ENCODE measurements around the gene EEFSEC. TPM values are rescaled to one million over a fixed set of nuclear protein-coding genes. Genes with fewer than 3 reads are reported as not detected.

Gene EEFSEC
- total and polyA plus RNA-seq, 2 of the 8 experiments (the other 6 are each of a cell fraction or from before 2014, with no cell fraction given) = 13.1 to 19.8 TPM

GRCh38 chr3:128420720-128421438, 267.6 kb downstream of the EEFSEC start (continued):
- TF ChIP-seq, protein P1, sequence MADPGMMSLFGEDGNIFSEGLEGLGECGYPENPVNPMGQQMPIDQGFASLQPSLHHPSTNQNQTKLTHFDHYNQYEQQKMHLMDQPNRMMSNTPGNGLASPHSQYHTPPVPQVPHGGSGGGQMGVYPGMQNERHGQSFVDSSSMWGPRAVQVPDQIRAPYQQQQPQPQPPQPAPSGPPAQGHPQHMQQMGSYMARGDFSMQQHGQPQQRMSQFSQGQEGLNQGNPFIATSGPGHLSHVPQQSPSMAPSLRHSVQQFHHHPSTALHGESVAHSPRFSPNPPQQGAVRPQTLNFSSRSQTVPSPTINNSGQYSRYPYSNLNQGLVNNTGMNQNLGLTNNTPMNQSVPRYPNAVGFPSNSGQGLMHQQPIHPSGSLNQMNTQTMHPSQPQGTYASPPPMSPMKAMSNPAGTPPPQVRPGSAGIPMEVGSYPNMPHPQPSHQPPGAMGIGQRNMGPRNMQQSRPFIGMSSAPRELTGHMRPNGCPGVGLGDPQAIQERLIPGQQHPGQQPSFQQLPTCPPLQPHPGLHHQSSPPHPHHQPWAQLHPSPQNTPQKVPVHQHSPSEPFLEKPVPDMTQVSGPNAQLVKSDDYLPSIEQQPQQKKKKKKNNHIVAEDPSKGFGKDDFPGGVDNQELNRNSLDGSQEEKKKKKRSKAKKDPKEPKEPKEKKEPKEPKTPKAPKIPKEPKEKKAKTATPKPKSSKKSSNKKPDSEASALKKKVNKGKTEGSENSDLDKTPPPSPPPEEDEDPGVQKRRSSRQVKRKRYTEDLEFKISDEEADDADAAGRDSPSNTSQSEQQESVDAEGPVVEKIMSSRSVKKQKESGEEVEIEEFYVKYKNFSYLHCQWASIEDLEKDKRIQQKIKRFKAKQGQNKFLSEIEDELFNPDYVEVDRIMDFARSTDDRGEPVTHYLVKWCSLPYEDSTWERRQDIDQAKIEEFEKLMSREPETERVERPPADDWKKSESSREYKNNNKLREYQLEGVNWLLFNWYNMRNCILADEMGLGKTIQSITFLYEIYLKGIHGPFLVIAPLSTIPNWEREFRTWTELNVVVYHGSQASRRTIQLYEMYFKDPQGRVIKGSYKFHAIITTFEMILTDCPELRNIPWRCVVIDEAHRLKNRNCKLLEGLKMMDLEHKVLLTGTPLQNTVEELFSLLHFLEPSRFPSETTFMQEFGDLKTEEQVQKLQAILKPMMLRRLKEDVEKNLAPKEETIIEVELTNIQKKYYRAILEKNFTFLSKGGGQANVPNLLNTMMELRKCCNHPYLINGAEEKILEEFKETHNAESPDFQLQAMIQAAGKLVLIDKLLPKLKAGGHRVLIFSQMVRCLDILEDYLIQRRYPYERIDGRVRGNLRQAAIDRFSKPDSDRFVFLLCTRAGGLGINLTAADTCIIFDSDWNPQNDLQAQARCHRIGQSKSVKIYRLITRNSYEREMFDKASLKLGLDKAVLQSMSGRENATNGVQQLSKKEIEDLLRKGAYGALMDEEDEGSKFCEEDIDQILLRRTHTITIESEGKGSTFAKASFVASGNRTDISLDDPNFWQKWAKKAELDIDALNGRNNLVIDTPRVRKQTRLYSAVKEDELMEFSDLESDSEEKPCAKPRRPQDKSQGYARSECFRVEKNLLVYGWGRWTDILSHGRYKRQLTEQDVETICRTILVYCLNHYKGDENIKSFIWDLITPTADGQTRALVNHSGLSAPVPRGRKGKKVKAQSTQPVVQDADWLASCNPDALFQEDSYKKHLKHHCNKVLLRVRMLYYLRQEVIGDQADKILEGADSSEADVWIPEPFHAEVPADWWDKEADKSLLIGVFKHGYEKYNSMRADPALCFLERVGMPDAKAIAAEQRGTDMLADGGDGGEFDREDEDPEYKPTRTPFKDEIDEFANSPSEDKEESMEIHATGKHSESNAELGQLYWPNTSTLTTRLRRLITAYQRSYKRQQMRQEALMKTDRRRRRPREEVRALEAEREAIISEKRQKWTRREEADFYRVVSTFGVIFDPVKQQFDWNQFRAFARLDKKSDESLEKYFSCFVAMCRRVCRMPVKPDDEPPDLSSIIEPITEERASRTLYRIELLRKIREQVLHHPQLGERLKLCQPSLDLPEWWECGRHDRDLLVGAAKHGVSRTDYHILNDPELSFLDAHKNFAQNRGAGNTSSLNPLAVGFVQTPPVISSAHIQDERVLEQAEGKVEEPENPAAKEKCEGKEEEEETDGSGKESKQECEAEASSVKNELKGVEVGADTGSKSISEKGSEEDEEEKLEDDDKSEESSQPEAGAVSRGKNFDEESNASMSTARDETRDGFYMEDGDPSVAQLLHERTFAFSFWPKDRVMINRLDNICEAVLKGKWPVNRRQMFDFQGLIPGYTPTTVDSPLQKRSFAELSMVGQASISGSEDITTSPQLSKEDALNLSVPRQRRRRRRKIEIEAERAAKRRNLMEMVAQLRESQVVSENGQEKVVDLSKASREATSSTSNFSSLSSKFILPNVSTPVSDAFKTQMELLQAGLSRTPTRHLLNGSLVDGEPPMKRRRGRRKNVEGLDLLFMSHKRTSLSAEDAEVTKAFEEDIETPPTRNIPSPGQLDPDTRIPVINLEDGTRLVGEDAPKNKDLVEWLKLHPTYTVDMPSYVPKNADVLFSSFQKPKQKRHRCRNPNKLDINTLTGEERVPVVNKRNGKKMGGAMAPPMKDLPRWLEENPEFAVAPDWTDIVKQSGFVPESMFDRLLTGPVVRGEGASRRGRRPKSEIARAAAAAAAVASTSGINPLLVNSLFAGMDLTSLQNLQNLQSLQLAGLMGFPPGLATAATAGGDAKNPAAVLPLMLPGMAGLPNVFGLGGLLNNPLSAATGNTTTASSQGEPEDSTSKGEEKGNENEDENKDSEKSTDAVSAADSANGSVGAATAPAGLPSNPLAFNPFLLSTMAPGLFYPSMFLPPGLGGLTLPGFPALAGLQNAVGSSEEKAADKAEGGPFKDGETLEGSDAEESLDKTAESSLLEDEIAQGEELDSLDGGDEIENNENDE (IDR thresholded peaks at IDR 0.05; ENCODE audit: insufficient replicate concordance, low read length) = no peak
- no peak for TF ChIP-seq RFX5 (IDR thresholded peaks at IDR 0.05; ENCODE audit: borderline replicate concordance, low read depth, low read length)
- no peak for TF ChIP-seq EGR1 (IDR thresholded peaks at IDR 0.05; ENCODE audit: borderline replicate concordance, low read depth, low read length)
- TF ChIP-seq BCL11A (IDR thresholded peaks at IDR 0.05; ENCODE audit: low read depth in 2 of 2, low read length in 2 of 2) = no peak
- no peak for TF ChIP-seq CEBPB (IDR thresholded peaks at IDR 0.05; ENCODE audit: low read depth, low read length)
- TF ChIP-seq HDAC2 (IDR thresholded peaks at IDR 0.05; ENCODE audit: borderline replicate concordance in 1 of 2, low read depth in 2 of 2, low read length in 2 of 2) = no peak
- TF ChIP-seq, protein P2, sequence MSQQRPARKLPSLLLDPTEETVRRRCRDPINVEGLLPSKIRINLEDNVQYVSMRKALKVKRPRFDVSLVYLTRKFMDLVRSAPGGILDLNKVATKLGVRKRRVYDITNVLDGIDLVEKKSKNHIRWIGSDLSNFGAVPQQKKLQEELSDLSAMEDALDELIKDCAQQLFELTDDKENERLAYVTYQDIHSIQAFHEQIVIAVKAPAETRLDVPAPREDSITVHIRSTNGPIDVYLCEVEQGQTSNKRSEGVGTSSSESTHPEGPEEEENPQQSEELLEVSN (IDR thresholded peaks at IDR 0.05) = no peak
- no peak for TF ChIP-seq KDM4A (IDR thresholded peaks at IDR 0.05; ENCODE audit: low read depth, low read length, severe bottlenecking)
- TF ChIP-seq JUND (IDR thresholded peaks at IDR 0.05; ENCODE audit: low read length) = no peak
- TF ChIP-seq SIRT6 (IDR thresholded peaks at IDR 0.05; ENCODE audit: low read length) = no peak
